ENCODE data around the gene PDE3A.
"Not testable (repeated sequence)": the region's sequence is repeated elsewhere in the genome, so short reads cannot be mapped to it uniquely, and the experiment has no call there.

PDE3A gene

GRCh38 chr12:20560935-20561334 lies 192.6 kb downstream of the PDE3A start:
- DNase-seq: no peak

- no peak for DNase-seq
These were observed 193.5 kb downstream of the PDE3A start for GRCh38 chr12:20561871-20562270.

- peak; percentile 51 for DNase-seq
These were observed 199.1 kb downstream of the PDE3A start for GRCh38 chr12:20567413-20567812.

- no peak for DNase-seq
These were observed 204.1 kb downstream of the PDE3A start for GRCh38 chr12:20572451-20572850.

- no peak for DNase-seq
These were observed 208.2 kb downstream of the PDE3A start for GRCh38 chr12:20576528-20576927.

GRCh38 chr12:20577054-20577453 lies 208.7 kb downstream of the PDE3A start:
- no peak for DNase-seq

- no peak for DNase-seq
These were observed 209.8 kb downstream of the PDE3A start for GRCh38 chr12:20578142-20578541.

GRCh38 chr12:20585055-20585625 lies 216.8 kb downstream of the PDE3A start:
- DNase-seq: no peak

- DNase-seq: peak; percentile 16
These were observed 217.6 kb downstream of the PDE3A start for GRCh38 chr12:20585913-20586312.

- no peak for DNase-seq
These were observed 219.7 kb downstream of the PDE3A start for GRCh38 chr12:20588042-20588441.

- no peak for DNase-seq
These were observed 222.2 kb downstream of the PDE3A start for GRCh38 chr12:20590570-20590969.

- no peak for DNase-seq
These were observed 224.2 kb downstream of the PDE3A start for GRCh38 chr12:20592556-20592955.

GRCh38 chr12:20593611-20594010 lies 225.3 kb downstream of the PDE3A start:
- no peak for DNase-seq

GRCh38 chr12:20596061-20596460 lies 227.7 kb downstream of the PDE3A start:
- no peak for DNase-seq

GRCh38 chr12:20599757-20600156 lies 231.4 kb downstream of the PDE3A start:
- DNase-seq: no peak

GRCh38 chr12:20601668-20602280 lies 233.4 kb downstream of the PDE3A start:
- DNase-seq: peak; percentile 76

GRCh38 chr12:20602641-20603391 lies 234.5 kb downstream of the PDE3A start:
- DNase-seq: no peak

GRCh38 chr12:20604408-20605067 lies 236.2 kb downstream of the PDE3A start:
- no peak for DNase-seq

- DNase-seq: not testable (repeated sequence)
These were observed 246.7 kb downstream of the PDE3A start for GRCh38 chr12:20615020-20615419.

- no peak for DNase-seq
These were observed 247.8 kb downstream of the PDE3A start for GRCh38 chr12:20616093-20616492.

GRCh38 chr12:20620261-20620660 lies 251.9 kb downstream of the PDE3A start:
- no peak for DNase-seq

GRCh38 chr12:20624718-20625117 lies 256.4 kb downstream of the PDE3A start:
- no peak for DNase-seq

- no peak for DNase-seq
These were observed 257.2 kb downstream of the PDE3A start for GRCh38 chr12:20625531-20625930.

Measured in OCI-M1 (cell line).